Right forelimb (tissue), 1 donor: ENCODE data around the gene IL6R.

Source experiments
- DNase-seq: peaks from one replicate; pipeline ENCODE4 v3.0.0-alpha.2; 2018

The IL6R gene

DNA sequence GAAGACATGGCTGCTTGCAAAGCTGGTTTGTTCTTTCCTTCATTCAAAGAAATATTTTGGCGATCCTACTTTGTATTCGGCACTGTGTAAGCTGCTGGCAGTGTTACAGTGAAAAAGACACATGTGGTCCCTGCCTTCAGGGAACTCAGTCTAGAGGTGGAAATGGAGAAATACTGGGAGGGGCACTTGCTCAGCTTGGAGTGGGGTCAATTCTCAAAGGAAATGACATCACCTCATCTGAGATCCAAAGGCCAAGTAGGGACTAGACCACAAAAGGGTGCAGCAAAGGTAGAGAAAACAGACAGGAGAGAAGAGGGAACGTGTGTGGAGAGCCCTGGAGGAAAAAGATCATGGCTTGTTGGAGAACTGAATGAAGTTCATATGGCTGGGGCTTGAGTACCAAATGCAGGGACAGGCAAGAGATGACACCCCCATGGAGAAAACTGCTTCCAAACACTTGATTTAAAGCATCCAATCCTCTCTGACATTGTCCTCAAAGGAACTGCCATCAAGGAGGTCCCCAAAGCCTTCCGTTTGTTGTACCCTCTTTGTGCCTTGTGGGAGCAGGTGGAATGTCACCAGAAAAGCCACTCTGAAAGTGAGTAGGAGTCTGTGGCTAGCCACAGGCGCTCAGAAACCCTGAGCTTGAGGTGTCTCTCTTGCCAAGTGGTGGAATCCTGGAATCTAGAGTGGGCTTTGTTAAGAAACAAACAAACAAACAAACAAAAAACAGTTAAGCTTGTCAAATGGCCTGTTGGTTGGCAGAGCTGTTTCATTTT lies 48.6 kb downstream of the IL6R start:
- DNase-seq: no peak

DNA sequence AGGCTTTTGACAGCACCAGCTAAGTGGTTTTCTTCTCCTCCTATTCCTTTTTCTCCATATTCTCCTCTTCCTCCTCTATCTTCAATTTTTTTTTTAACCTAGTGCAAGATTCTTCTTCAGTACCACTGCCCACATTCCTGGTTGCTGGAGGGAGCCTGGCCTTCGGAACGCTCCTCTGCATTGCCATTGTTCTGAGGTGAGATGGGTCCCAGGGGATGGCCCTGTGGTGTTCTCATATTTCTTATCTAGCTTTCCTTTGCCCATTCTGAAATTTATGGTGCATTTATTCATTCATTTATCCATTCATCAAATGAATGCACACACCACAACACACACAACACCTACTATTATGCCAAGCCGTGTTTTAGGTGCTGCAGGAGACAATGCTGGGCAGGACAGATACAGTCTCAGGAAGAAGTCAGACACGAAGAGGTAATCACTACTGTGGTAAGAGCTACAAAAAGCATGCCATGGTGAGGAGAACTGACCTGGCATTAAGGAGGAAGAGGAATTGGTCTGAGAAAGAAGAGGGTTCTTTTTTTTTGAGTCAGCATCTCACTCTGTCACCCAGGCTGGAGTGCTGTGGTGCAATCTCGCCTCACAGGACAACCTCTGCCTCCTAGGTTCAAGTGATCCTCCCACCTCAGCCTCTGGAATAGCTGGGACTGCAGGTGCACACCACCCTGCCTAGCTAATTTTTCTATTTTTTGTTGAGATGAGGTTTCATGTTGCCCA lies 49.4 kb downstream of the IL6R start:
- DNase-seq: no peak

DNA sequence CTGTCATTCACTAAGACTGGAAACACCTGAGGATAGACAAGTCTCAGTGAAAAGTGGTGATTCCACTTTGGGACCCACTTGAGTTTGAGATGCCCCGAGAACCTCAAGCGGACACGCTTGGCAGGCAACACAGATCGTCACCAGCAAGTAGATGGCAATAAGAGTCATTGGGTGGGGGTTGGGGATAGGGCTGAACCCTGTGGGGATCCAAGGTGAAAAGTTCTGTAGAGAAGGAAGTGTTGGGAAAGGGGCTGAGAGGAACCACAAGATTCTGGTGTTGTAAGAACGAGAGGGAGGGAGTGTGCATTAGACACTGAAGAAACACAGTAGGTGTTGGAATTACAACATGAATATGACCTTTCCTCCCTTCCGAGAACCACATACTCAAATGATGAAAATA lies 51.5 kb downstream of the IL6R start:
- DNase-seq: no peak

DNA sequence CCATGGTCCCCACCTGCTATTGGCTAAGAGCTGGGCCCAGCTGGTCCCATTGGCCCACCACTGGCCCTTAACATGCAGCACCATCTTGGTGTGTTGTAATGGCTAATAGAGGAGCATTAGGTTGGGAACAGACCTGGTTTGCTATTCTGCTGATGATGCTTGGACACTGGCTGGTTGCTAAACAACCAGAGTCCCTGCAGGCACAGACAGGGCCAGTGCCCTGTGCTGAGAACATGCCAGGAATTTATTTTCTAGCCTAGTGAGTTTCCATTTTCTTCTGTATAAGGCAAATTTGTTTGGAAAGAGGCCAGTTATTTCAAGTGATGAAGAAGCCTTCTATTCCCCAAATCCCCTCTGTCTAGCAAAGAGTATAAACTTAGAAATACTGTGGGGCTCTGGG lies 53.9 kb downstream of the IL6R start:
- no peak for DNase-seq

DNA sequence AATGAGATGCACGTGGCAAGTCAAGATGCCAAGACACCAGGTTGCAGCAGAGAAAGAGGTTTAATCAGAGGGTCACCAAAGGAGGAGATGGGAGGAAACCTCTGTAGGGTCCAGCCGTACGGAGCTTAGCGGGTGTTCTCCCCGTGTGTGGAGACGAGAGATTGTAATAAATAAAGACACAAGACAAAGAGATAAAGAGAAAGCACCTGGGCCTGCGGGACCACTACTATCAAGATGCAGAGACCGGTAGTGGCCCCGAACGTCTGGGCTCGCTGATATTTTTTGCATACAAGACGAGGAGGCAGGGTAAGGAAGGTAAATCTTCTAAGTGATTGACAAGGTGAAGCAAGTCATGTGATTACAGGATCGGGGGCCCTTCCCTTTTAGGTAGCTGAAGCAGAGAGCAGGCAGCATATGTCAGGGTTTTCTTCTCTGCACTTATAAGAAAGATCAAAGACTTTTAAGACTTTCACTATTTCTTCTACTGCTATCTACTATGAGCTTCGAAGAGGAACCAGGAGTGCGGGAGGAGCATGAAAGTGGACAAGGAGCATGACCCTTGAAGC lies 55.6 kb downstream of the IL6R start:
- DNase-seq: no peak

DNA sequence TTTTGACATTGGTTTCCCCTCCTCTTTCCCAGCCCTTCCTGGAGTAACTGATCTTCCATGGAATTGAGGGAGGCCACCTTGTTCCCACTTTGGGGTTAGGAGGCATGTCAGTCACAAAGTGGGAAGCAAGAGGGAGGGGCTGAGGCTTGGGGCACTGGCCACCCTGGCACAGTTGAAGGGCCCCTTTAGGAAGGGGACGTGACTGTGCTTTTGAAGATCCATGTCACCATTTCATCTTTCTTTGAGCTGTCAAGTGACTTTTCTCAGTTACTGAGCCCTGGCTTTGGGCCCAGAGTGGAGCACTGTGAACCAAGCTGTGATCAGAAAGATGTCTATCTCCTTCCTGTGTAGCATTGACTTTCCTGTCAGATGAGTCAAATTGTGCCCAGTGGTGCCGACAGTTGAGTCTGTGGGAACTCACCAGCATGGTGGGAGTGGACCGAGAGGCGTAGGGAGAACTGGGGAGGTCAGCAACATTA lies 58.4 kb downstream of the IL6R start:
- DNase-seq: no peak

DNA sequence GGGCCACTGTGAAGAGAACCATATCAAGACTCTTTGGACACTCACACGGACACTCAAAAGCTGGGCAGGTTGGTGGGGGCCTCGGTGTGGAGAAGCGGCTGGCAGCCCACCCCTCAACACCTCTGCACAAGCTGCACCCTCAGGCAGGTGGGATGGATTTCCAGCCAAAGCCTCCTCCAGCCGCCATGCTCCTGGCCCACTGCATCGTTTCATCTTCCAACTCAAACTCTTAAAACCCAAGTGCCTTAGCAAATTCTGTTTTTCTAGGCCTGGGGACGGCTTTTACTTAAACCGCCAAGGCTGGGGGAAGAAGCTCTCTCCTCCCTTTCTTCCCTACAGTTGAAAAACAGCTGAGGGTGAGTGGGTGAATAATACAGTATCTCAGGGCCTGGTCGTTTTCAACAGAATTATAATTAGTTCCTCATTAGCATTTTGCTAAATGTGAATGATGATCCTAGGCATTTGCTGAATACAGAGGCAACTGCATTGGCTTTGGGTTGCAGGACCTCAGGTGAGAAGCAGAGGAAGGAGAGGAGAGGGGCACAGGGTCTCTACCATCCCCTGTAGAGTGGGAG lies 60.6 kb downstream of the IL6R start:
- no peak for DNase-seq

DNA sequence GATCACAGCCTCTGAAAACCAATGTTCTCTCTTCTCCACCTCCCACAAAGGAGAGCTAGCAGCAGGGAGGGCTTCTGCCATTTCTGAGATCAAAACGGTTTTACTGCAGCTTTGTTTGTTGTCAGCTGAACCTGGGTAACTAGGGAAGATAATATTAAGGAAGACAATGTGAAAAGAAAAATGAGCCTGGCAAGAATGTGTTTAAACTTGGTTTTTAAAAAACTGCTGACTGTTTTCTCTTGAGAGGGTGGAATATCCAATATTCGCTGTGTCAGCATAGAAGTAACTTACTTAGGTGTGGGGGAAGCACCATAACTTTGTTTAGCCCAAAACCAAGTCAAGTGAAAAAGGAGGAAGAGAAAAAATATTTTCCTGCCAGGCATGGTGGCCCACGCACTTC lies 61.1 kb downstream of the IL6R start:
- no peak for DNase-seq

DNA sequence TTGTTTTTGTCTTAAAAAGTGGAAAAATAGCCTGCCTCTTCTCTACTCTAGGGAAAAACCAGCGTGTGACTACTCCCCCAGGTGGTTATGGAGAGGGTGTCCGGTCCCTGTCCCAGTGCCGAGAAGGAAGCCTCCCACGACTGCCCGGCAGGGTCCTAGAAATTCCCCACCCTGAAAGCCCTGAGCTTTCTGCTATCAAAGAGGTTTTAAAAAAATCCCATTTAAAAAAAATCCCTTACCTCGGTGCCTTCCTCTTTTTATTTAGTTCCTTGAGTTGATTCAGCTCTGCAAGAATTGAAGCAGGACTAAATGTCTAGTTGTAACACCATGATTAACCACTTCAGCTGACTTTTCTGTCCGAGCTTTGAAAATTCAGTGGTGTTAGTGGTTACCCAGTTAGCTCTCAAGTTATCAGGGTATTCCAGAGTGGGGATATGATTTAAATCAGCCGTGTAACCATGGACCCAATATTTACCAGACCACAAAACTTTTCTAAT lies 61.8 kb downstream of the IL6R start:
- no peak for DNase-seq

DNA sequence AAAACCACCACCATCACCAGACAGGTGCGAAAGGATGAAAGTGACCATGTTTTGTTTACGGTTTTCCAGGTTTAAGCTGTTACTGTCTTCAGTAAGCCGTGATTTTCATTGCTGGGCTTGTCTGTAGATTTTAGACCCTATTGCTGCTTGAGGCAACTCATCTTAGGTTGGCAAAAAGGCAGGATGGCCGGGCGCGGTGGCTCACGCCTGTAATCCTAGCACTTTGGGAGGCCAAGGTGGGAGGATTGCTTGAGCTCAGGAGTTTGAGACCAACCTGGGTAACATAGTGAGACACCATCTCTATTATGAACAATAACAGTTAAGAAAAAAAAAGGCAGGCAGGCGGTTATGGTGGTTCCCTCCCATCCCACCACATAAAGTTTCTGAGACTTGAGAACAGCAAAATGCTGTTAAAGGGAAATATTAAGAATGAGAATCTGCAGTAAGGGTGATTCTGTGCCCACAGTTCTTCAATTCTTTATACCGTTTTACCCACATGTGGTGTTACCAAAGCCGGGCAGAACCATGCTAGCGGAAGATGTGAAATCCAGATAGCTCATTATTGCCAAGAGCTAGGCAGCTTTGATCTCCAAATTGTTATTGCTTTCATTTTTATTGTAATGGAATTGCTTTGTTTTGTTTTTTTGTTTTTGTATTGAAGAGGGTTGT lies 62.4 kb downstream of the IL6R start:
- no peak for DNase-seq

DNA sequence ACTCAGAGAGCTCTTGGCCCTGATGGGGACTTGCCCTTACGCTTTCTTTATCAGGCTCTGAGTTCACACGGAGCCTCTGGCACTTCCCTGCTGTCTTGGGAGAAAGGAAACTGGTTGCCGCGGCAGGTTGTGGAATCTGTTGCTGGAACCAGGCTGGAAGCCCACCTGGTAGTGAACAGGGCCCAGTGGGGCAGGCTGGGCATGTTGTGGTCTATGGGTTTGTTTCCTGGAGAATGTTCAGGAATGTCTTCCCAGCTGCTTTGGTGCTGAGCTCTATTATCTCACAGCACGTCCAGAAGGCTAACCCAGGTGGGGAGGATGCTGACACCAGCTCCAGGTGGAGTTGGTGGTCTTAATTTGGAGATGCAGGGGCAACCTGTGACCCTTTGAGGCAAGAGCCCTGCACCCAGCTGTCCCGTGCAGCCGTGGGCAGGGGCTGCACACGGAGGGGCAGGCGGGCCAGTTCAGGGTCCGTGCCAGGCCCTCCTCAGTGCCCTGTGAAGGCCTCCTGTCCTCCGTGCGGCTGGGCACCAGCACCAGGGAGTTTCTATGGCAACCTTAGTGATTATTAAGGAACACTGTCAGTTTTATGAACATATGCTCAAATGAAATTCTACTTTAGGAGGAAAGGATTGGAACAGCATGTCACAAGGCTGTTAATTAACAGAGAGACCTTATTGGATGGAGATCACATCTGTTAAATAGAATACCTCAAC lies 63.5 kb downstream of the IL6R start:
- DNase-seq: no peak

DNA sequence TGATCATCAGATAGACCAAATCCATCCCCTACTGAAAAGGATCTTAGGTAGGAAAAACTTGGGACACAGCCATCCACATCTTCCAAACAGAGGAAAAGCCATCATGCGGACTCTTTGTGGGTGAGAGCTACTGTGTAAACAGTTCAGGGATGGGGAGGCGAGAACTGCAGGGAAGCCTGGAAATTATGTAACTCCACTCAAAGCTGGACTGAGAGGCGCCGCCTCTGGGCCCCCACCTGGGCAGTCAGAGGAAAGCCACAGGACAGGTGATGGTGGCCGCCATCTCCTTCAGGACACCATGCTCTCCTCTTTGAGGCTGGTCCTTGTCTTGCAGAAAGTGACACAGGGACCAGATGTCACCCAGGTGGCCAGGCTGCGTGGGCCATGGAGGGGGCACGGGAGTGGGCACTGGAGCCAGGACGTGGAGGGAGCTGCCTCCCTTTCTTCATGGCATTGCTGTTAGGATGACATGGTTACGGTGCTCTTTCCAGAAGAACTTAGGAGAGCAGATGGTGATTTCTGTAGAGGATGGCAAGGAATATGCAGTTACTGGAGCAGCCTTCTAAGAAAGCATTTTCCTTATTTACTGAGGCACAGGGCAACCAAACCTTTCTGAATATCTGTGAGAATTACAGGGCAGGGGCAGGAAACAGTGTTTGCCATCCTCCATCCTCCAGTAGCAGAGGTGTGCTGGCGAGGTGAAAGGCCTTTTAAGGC lies 64.9 kb downstream of the IL6R start:
- DNase-seq: no peak

DNA sequence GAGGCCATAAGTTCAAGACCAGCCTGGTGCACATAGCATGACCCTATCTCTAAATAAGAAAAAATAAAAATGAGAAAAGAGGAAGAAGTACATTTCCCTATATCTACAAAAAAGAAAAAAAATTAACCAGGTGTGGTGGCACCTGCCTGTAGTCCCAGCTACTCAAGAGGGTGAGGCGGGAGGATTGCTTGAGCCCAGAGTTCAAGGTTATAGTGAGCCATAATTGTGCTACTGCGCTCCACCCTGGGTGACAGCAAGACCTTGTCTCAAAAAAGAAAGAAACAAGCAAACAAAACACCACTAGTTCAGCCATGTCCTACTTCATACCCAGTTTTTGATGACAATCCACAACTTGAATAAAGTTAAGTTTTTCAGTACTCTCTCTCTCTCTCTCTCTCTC lies 66.2 kb downstream of the IL6R start:
- no peak for DNase-seq

DNA sequence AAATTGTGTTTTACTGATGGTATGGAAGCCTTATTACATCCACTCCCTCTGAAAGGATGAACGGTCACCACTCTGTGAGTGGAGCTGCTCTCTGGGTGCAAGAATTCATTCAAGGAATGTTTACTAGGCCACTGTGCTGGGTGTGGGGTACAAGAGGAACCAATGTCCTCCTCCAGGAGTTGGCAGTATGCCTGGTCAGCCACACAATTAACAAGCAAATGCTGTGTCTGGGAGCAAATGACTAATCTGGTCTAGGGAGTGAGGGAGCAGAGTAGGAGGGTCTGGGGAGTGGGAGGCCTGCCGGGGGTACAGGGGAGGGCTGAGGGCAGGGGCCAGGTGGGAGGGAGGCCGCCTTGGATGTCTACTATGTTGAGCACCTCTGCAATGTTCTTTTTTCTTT lies 69.7 kb downstream of the IL6R start:
- no peak for DNase-seq

DNA sequence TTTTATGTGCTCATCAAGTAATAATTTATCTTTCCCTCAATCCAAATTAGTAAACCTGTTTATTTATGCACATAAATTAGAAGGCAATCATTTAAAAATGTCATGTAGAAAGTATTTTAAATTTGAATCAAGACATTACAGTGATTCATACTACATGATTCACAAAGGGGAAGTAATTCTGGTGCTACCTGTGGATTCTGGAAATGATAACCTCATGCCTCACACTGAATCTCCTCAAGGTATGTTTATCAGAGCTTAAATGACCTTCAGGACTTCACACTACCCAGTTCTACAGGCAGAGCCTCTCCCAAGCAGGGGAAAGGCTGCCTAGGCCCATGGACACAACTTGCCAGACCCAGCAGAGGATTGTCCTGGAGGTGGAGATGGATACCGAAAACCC lies 71.6 kb downstream of the IL6R start:
- DNase-seq: no peak

DNA sequence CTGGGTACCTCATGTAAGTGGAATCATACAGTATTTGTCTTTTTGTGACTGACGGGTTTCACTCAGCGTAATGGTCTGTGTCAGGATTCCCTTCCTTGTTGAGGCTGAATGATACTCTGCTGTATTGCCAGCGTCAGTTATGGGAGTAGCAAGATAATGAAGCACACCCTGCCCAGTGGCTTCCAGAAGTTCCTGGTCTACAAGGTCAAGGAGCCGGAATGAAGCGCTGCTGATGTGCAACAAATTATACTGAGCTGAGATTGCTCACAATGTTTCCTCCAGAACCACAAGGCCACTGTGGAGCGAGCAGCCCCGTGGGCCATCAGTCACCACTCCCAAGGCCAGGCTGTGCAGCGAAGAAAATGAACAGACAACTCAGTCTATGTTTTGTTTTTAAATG lies 72.9 kb downstream of the IL6R start:
- no peak for DNase-seq

DNA sequence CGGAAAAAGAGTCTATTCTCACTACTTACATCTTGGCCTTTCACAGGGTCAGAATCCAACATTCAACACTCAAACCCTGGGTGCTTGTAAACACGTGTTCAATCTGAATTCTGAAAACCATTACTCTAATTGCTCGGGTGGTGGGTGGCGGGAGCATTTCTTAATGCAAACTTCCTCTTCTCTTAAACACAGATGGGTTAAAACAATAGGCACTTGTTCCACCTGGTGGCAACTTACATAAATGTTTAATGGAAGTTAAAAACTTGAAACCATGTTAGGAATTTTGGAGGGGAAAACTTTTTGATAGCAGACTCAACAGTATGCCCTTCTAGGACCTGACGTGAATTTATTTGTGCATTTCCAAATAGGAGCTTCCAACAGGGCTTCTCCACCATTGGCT lies 73.5 kb downstream of the IL6R start:
- no peak for DNase-seq

DNA sequence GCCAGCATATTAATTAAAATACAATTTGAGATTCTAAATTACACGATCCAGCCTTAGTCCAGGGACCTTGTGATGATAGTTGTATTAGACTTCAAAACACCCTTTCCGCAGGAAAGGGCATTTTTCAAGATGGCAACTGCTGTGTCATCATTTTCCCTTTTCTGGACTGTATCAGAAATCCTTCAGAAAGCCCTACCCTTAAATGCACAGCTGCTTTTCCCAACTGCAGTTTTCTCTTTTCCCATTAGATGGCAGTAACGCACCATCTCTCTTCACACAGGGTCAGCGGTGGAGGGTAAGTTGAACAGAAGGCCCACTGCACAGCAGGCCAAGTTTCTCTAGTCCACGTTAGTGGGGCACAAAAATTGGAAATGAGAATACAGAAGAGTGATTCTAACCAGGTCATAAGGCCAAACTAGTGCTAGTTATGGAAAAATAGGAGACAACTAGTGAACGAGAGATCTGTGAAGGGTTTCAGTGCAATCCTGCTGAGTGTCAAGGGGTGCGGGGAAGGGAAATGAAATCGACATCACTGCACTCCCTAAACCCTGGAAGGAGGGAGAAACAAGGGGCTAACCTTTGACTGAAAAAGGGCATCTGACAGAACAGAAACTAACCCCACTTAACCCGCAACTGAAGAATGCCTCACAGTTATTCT lies 74.8 kb downstream of the IL6R start:
- peak; percentile 82 for DNase-seq

DNA sequence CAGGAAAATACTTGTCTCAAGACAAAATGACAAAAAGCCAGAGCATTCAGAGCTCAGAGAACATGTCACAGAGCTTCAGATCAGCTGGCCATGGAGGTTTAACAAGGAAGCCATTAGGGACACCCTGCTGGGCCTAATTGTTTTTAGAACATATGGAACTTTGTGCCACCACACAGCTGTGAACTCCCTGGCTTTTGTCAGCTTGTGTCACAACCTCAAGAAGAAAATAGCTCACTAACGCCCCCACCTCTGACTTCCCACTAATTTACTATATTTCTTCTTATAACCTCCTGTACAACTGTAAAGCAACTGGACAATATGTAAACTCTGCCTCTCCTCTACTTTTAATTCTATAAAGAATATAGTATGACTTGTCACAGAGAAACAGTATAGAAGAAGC lies 75.9 kb downstream of the IL6R start:
- DNase-seq: no peak

DNA sequence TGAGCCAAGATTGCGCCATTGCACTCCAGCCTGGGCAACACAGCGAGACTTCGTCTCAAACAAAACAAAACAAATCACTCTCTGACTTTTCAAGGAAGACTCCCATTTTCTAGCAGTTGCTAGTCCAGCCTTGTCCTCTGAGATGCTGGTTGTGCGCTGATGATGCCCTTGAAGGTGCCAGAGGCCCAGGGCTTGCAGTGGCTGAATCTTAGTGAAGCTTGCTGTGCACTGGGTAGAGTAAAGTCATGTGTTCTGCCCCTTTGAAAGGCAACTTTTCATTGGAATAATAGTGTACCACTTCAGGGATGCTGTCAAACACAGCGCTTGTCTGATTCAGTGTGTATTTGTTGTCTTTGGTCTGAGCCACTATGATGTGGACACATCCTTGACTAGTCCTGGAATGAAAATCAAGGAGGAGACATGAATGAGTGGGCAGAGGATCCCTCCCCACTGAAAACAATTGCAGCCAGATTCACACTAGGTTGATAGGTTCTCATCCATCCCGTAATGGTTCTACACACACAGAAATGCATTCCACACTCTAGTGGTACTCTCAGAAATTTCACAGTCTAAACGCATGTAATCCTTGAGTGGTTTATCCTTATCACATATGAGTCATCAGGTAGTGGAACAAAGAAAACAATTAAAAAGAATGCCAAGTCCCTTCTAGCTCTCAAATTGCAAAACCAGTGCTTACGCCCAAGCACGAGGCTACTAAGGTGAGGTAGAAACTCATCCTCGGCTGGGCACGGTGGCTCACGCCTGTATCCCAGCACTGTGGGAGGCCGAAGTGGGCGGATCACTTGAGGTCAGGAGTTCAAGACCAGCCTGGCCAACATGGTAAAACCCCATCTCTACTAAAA lies 79.0 kb downstream of the IL6R start:
- no peak for DNase-seq
